Measurements from ENCODE around the gene POU2F2. TPM values are rescaled to one million over a fixed set of nuclear protein-coding genes. Genes with fewer than 3 reads are reported as not detected.

Gene POU2F2
- total RNA-seq, 6 experiments from 2014 or later: 6.4 to 11.0 (median 7.8) TPM

- Mint-ChIP-seq H3K36me3 (ENCODE audit: low read depth) (no peaks in the 10 kb centered on the region), H3K27me3 (ENCODE audit: insufficient read depth) (peaks cover 60% of the 10 kb centered on the region), H3K27ac (no peak overlapping the region), H3K4me3 (no peak overlapping the region), H3K9me3 (no peaks in the 10 kb centered on the region), H3K4me1 (ENCODE audit: low read depth) (no peaks in the 10 kb centered on the region)
- no peak for DNase-seq
- TF ChIP-seq, protein P1, sequence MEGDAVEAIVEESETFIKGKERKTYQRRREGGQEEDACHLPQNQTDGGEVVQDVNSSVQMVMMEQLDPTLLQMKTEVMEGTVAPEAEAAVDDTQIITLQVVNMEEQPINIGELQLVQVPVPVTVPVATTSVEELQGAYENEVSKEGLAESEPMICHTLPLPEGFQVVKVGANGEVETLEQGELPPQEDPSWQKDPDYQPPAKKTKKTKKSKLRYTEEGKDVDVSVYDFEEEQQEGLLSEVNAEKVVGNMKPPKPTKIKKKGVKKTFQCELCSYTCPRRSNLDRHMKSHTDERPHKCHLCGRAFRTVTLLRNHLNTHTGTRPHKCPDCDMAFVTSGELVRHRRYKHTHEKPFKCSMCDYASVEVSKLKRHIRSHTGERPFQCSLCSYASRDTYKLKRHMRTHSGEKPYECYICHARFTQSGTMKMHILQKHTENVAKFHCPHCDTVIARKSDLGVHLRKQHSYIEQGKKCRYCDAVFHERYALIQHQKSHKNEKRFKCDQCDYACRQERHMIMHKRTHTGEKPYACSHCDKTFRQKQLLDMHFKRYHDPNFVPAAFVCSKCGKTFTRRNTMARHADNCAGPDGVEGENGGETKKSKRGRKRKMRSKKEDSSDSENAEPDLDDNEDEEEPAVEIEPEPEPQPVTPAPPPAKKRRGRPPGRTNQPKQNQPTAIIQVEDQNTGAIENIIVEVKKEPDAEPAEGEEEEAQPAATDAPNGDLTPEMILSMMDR (IDR thresholded peaks at IDR 0.05): no peak
Measured at GRCh38 chr19:42150911-42151361, 18.7 kb upstream of the POU2F2 start.

DNA sequence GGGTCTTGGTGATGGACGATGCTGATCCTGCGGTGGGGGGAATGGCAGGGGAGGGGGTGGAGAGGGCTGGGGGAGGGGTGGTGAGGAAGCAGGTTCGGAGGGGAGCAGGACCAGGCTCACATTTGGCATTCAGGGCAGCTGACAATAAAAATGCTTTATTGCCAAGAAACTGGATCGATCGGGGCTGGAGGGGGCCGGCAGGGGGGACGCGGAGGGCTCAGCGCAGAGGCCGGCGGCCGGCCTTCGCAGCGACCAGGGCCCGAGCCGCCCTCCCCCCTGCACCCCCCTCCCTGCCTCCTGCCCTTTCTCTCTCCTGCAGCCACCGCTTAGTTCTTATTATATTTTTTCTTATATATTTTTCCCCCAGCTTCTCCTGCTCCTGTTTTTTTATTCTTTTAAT lies 18.1 kb upstream of the POU2F2 start:
- no peak for DNase-seq
- H3K27me3 Mint-ChIP-seq (ENCODE audit: insufficient read depth): peaks cover 54% of the 10 kb centered on the region
- no peak overlapping the region for H3K4me3 Mint-ChIP-seq
- H3K9me3 Mint-ChIP-seq: no peaks in the 10 kb centered on the region
- TF ChIP-seq, protein P1 (IDR thresholded peaks at IDR 0.05): no peak
- H3K4me1 Mint-ChIP-seq (ENCODE audit: low read depth): no peaks in the 10 kb centered on the region
- no peaks in the 10 kb centered on the region for H3K36me3 Mint-ChIP-seq (ENCODE audit: low read depth)
- H3K27ac Mint-ChIP-seq: no peak overlapping the region

GRCh38 chr19:42149447-42150202 lies 17.4 kb upstream of the POU2F2 start:
- TF ChIP-seq, protein P1 (IDR thresholded peaks at IDR 0.05): no peak
- no peaks in the 10 kb centered on the region for H3K36me3 Mint-ChIP-seq (ENCODE audit: low read depth)
- H3K4me1 Mint-ChIP-seq (ENCODE audit: low read depth): no peaks in the 10 kb centered on the region
- H3K27ac Mint-ChIP-seq: no peak overlapping the region
- DNase-seq: no peak
- H3K4me3 Mint-ChIP-seq: no peak overlapping the region
- H3K9me3 Mint-ChIP-seq: no peaks in the 10 kb centered on the region
- peaks cover 48% of the 10 kb centered on the region for H3K27me3 Mint-ChIP-seq (ENCODE audit: insufficient read depth)

- DNase-seq: no peak
- Mint-ChIP-seq H3K9me3 (no peaks in the 10 kb centered on the region), H3K36me3 (ENCODE audit: low read depth) (no peaks in the 10 kb centered on the region), H3K27ac (no peak overlapping the region), H3K27me3 (ENCODE audit: insufficient read depth) (peaks cover 38% of the 10 kb centered on the region), H3K4me1 (ENCODE audit: low read depth) (no peaks in the 10 kb centered on the region), H3K4me3 (no peak overlapping the region)
- TF ChIP-seq, protein P1 (IDR thresholded peaks at IDR 0.05): no peak
Measured at GRCh38 chr19:42148266-42148665, 16.0 kb upstream of the POU2F2 start.

DNA sequence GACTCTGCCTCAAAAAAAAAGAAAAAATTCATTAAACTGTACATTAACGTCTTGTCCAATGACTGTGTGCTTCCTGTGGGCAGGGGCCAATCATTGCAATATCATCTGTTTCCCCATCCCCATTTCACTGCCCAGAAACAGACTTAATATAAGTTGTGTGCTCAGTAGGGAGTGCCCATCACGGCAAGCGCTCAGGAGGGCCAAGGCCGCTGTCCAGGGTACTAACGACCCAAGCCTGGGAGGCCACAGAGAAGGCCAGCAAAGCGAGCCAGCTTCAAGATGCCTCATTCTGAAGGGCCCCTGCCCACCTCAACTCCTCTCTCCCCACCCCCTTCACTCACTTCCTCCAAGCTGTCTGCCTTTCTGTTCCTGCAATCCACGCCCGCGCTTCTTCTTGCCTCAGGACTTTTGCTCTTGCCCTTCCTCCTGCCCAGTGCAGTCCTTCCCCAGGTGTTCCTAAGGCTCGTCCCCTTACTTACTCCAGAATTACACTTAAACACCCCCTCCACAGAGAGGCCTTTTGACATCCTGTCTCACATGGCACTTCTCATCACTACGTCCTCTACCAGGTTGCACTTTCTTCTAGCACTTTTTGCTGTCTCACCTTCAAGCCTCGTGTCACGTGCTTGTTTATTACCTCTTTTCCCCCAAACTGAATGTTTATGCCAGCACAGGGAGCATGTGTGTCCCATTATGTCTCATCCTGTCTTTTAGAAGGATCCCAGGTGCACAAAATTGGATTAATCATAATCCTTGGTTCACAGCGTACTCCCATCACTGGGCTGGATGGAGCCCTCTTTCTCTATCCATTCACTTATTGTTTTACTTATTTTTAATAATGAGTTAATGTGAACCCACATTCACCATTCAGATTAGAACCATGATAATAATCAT lies 11.3 kb upstream of the POU2F2 start:
- no peak for DNase-seq

More for the DNA sequence above, 11.3 kb upstream of the POU2F2 start:
- H3K4me1 Mint-ChIP-seq (ENCODE audit: low read depth): no peaks in the 10 kb centered on the region
- H3K27me3 Mint-ChIP-seq (ENCODE audit: insufficient read depth): peaks cover 20% of the 10 kb centered on the region
- no peak overlapping the region for H3K4me3 Mint-ChIP-seq
- H3K9me3 Mint-ChIP-seq: no peaks in the 10 kb centered on the region
- TF ChIP-seq, protein P1 (IDR thresholded peaks at IDR 0.05): no peak
- no peak overlapping the region for H3K27ac Mint-ChIP-seq
- H3K36me3 Mint-ChIP-seq (ENCODE audit: low read depth): no peaks in the 10 kb centered on the region

All from HFFc6 (cell line).